Measurements from ENCODE around the gene SIPA1L3. TPM values are rescaled to one million over a fixed set of nuclear protein-coding genes. Genes with fewer than 3 reads are reported as not detected.

The SIPA1L3 gene
- polyA plus RNA-seq, 1 donor from 2014 or later: 2.8 TPM

DNA sequence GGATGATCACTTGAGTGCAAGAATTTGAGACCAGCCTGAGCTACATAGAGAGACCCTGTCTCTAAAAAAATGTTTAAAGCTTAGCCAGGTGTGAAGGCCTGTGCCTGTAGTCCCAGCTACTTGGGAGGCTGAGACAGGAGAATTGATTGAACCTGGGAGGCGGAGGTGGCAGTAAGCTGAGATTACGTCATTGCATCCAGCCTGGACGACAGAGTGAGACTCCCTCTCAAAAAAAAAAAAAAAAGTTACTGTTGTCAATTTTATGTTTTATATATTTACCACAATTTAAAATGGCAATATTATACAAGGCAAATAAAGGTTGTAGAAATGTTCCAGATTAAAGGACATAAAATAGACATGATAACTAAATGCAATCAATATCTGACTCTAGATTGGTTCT is 29.9 kb upstream of the SIPA1L3 start:
- Histone ChIP-seq H3F3A (ENCODE audit: insufficient read depth, low read length, poor library complexity, severe bottlenecking) (no peaks in the 10 kb centered on the region), H3K27me3 (ENCODE audit: insufficient read depth, low read depth, low read length) (no peaks in the 10 kb centered on the region), H3K9me2 (ENCODE audit: insufficient read depth, low read length) (no peaks in the 10 kb centered on the region), H3K9ac (ENCODE audit: low read length) (no peak overlapping the region), H3K36me3 (ENCODE audit: insufficient read depth, low read length) (no peaks in the 10 kb centered on the region), H2AFZ (ENCODE audit: low read depth, low read length) (no peak overlapping the region), H3K79me2 (replicated peaks; ENCODE audit: insufficient read depth, low read length) (no peaks in the 10 kb centered on the region), H3K4me2 (ENCODE audit: low read length) (no peak overlapping the region), H3K27ac (ENCODE audit: low read length) (no peak overlapping the region), H3K4me3 (ENCODE audit: low read length) (no peak overlapping the region), H4K20me1 (ENCODE audit: insufficient read depth) (no peaks in the 10 kb centered on the region), H3K9me3 (ENCODE audit: low read length) (no peaks in the 10 kb centered on the region)
- TF ChIP-seq RAD21 (conservative IDR thresholded peaks at IDR 0.05) (no peak), EZH2 (IDR thresholded peaks at IDR 0.05; ENCODE audit: borderline replicate concordance, insufficient read depth, low read length, poor library complexity, severe bottlenecking) (no peak), MXI1 (conservative IDR thresholded peaks at IDR 0.05; ENCODE audit: poor library complexity, severe bottlenecking) (no peak), POLR2AphosphoS5 (IDR thresholded peaks at IDR 0.05) (no peak), SMC3 (conservative IDR thresholded peaks at IDR 0.05; ENCODE audit: poor library complexity) (no peak), EP300 (conservative IDR thresholded peaks at IDR 0.05; ENCODE audit: poor library complexity, severe bottlenecking) (no peak), TAF1 (IDR thresholded peaks at IDR 0.05; ENCODE audit: low read depth) (no peak)
- TF ChIP-seq, protein P1, sequence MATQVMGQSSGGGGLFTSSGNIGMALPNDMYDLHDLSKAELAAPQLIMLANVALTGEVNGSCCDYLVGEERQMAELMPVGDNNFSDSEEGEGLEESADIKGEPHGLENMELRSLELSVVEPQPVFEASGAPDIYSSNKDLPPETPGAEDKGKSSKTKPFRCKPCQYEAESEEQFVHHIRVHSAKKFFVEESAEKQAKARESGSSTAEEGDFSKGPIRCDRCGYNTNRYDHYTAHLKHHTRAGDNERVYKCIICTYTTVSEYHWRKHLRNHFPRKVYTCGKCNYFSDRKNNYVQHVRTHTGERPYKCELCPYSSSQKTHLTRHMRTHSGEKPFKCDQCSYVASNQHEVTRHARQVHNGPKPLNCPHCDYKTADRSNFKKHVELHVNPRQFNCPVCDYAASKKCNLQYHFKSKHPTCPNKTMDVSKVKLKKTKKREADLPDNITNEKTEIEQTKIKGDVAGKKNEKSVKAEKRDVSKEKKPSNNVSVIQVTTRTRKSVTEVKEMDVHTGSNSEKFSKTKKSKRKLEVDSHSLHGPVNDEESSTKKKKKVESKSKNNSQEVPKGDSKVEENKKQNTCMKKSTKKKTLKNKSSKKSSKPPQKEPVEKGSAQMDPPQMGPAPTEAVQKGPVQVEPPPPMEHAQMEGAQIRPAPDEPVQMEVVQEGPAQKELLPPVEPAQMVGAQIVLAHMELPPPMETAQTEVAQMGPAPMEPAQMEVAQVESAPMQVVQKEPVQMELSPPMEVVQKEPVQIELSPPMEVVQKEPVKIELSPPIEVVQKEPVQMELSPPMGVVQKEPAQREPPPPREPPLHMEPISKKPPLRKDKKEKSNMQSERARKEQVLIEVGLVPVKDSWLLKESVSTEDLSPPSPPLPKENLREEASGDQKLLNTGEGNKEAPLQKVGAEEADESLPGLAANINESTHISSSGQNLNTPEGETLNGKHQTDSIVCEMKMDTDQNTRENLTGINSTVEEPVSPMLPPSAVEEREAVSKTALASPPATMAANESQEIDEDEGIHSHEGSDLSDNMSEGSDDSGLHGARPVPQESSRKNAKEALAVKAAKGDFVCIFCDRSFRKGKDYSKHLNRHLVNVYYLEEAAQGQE (IDR thresholded peaks at IDR 0.05; ENCODE audit: borderline replicate concordance): no peak
- TF ChIP-seq, protein P2, sequence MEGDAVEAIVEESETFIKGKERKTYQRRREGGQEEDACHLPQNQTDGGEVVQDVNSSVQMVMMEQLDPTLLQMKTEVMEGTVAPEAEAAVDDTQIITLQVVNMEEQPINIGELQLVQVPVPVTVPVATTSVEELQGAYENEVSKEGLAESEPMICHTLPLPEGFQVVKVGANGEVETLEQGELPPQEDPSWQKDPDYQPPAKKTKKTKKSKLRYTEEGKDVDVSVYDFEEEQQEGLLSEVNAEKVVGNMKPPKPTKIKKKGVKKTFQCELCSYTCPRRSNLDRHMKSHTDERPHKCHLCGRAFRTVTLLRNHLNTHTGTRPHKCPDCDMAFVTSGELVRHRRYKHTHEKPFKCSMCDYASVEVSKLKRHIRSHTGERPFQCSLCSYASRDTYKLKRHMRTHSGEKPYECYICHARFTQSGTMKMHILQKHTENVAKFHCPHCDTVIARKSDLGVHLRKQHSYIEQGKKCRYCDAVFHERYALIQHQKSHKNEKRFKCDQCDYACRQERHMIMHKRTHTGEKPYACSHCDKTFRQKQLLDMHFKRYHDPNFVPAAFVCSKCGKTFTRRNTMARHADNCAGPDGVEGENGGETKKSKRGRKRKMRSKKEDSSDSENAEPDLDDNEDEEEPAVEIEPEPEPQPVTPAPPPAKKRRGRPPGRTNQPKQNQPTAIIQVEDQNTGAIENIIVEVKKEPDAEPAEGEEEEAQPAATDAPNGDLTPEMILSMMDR (IDR thresholded peaks at IDR 0.05; ENCODE audit: poor library complexity, severe bottlenecking): no peak

DNA sequence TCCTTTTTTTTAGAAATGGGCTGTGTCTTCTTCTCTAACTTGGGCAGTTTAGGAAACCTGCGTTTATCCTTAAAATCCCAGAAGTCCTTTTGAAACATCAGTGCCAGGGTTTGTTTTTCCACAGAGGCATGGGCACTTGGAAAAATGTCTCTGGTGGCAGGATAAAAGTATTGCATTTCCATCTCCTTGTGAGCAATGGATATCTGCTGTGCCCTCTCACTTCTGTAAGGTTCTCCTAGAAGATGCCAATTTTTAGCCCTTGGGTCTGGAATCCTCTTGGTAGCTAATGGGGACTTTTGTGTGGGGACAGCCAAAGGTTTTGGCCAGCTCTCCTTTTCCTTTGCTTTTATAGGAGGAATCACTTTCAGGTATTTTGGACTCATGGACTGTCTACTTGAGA is 21.6 kb upstream of the SIPA1L3 start:
- no peak for TF ChIP-seq MXI1 (conservative IDR thresholded peaks at IDR 0.05; ENCODE audit: poor library complexity, severe bottlenecking)
- TF ChIP-seq, protein P1 (IDR thresholded peaks at IDR 0.05; ENCODE audit: borderline replicate concordance): no peak
- TF ChIP-seq TAF1 (IDR thresholded peaks at IDR 0.05; ENCODE audit: low read depth): no peak
- TF ChIP-seq EP300 (conservative IDR thresholded peaks at IDR 0.05; ENCODE audit: poor library complexity, severe bottlenecking): no peak
- TF ChIP-seq POLR2AphosphoS5 (IDR thresholded peaks at IDR 0.05): no peak
- no peak for TF ChIP-seq SMC3 (conservative IDR thresholded peaks at IDR 0.05; ENCODE audit: poor library complexity)
- no peak for TF ChIP-seq RAD21 (conservative IDR thresholded peaks at IDR 0.05)
- TF ChIP-seq, protein P2 (IDR thresholded peaks at IDR 0.05; ENCODE audit: poor library complexity, severe bottlenecking): no peak
- TF ChIP-seq EZH2 (IDR thresholded peaks at IDR 0.05; ENCODE audit: borderline replicate concordance, insufficient read depth, low read length, poor library complexity, severe bottlenecking): no peak
- no peak overlapping the region for H3K27ac ChIP-seq (ENCODE audit: low read length)

More for the DNA sequence above, 21.6 kb upstream of the SIPA1L3 start:
- Histone ChIP-seq H3K79me2 (replicated peaks; ENCODE audit: insufficient read depth, low read length) (no peaks in the 10 kb centered on the region), H3K4me2 (ENCODE audit: low read length) (no peak overlapping the region), H3K27me3 (ENCODE audit: insufficient read depth, low read depth, low read length) (no peaks in the 10 kb centered on the region), H2AFZ (ENCODE audit: low read depth, low read length) (no peak overlapping the region), H3K9me2 (ENCODE audit: insufficient read depth, low read length) (no peaks in the 10 kb centered on the region), H3K36me3 (ENCODE audit: insufficient read depth, low read length) (no peaks in the 10 kb centered on the region), H3K9me3 (ENCODE audit: low read length) (no peaks in the 10 kb centered on the region), H4K20me1 (ENCODE audit: insufficient read depth) (no peaks in the 10 kb centered on the region), H3F3A (ENCODE audit: insufficient read depth, low read length, poor library complexity, severe bottlenecking) (no peaks in the 10 kb centered on the region), H3K9ac (ENCODE audit: low read length) (no peak overlapping the region), H3K4me3 (ENCODE audit: low read length) (no peak overlapping the region)

Data from neural cell (in vitro differentiated cells).